PC-9 (cell line): Measurements from ENCODE around the gene CCR3. TPM values are rescaled to one million over a fixed set of nuclear protein-coding genes. Genes with fewer than 3 reads are reported as not detected.

ENCODE experiments used
- BruUV-seq: library from RNA; stranded (reverse); fragments of 400-500 nt; replicated peaks from 2 replicates; lab custom pipeline; 2021; lab: Mats Ljungman, UMichigan
- CTCF ChIA-PET: fragments of 300-600 bp; sonication (Branson Sonifier 250); formaldehyde crosslinking; loops from one replicate; lab custom pipeline; 2022; ENCODE audit warnings: antibody characterized with exemption; lab: Charles Lee
- POLR2A ChIA-PET: fragments of 300-600 bp; sonication (Branson Sonifier 250); formaldehyde crosslinking; loops from one replicate; lab custom pipeline; 2022; ENCODE audit warnings: antibody characterized with exemption; ENCODE audit not compliant: unreplicated experiment; lab: Charles Lee
- DNase-seq, 2 experiments: peaks; one replicate each; pipeline versions ENCODE4 v3.0.0 to v3.0.0-alpha.2; 2015 to 2022; ENCODE audit warnings: mixed read lengths in 1 of 2
- H2AFZ ChIP-seq: fragments of 200-600 bp; sonication (generic); 2 replicates; pipeline ENCODE4 v1.8.1; 2017; ENCODE audit warnings: antibody characterized with exemption
- H3F3A ChIP-seq: fragments of 200-600 bp; sonication (generic); 2 replicates; pipeline ENCODE4 v1.8.1; 2017; ENCODE audit warnings: antibody characterized with exemption, mild to moderate bottlenecking, low read depth; ENCODE audit not compliant: insufficient read depth
- H3K27ac ChIP-seq: fragments of 200-600 bp; sonication (generic); 2 replicates; pipeline ENCODE4 v1.6.1; 2016; ENCODE audit warnings: mixed run types
- H3K27me3 ChIP-seq: fragments of 200-600 bp; sonication (generic); 2 replicates; pipeline ENCODE4 v1.6.1; 2016; ENCODE audit warnings: low read depth, mixed run types; ENCODE audit not compliant: insufficient read depth
- H3K36me3 ChIP-seq: fragments of 200-600 bp; sonication (generic); 2 replicates; pipeline ENCODE4 v1.6.1; 2016; ENCODE audit warnings: low read depth, mixed run types
- H3K4me1 ChIP-seq: fragments of 200-600 bp; sonication (generic); replicated peaks from 2 replicates; pipeline ENCODE4 v1.6.1; 2016; ENCODE audit warnings: mixed run types; ENCODE audit not compliant: insufficient read depth
- H3K4me2 ChIP-seq: fragments of 200-600 bp; sonication (generic); 2 replicates; pipeline ENCODE4 v1.6.1; 2017; ENCODE audit warnings: mixed run types
- H3K4me3 ChIP-seq: fragments of 200-600 bp; sonication (generic); 2 replicates; pipeline ENCODE4 v1.6.1; 2016; ENCODE audit warnings: mixed run types
- H3K79me2 ChIP-seq: fragments of 200-600 bp; sonication (generic); 2 replicates; pipeline ENCODE4 v1.6.1; 2017; ENCODE audit warnings: low read depth, mixed run types
- H3K9me2 ChIP-seq: fragments of 200-600 bp; sonication (generic); 2 replicates; pipeline ENCODE4 v1.8.1; 2017; ENCODE audit warnings: mild to moderate bottlenecking; ENCODE audit not compliant: insufficient read depth
- H3K9me3 ChIP-seq: fragments of 200-600 bp; sonication (generic); 2 replicates; pipeline ENCODE4 v1.8.1; 2016; ENCODE audit warnings: low read depth; ENCODE audit not compliant: insufficient read depth
- H4K20me1 ChIP-seq: fragments of 200-600 bp; sonication (generic); 2 replicates; pipeline ENCODE4 v1.8.1; 2017; ENCODE audit not compliant: insufficient read depth
- CTCF ChIP-seq: fragments of 200-600 bp; sonication (generic); conservative IDR thresholded peaks from 2 replicates; pipeline ENCODE4 v1.6.1; 2017; ENCODE audit warnings: mixed run types, antibody characterized with exemption, mild to moderate bottlenecking, moderate library complexity
- EZH2 ChIP-seq: fragments of 200-600 bp; sonication (generic); IDR thresholded peaks from 2 replicates; pipeline ENCODE4 v1.8.0; 2017; ENCODE audit warnings: antibody characterized with exemption, low read depth
- intact Hi-C: fragments of 100-400 bp; cut with micrococcal nuclease; formaldehyde crosslinking; loops from one replicate; pipeline ENCODE4 v1.10.0; 2022; ENCODE audit not compliant: unreplicated experiment
- total RNA-seq: library from RNA; stranded (reverse); gene quantifications from 2 replicates; pipeline ENCODE4 v1.2.3, GENCODE V29; 2021

CCR3 gene
- total RNA-seq, 1 experiment from 2014 or later, result 3.1 TPM

DNA sequence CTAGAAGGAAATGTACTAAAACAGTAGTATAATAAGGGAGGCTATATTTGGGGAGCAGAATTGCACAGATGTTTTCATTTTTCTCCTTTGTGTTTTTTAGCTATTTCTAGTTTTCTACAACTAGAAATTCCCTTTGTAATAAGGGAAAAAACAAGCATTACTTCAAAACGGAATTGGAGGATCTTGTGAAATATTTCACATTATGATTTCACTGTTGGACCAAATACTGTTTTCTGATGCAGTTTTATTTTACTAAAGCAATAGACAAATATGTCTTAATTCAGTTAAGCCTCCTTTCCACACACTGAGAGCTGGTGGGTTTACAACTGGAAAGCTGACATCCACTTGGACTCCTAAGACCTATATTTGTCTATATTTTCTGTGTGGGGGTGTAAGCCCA lies 41.5 kb upstream of the CCR3 start:
- no peaks in the 10 kb centered on the region for H3K9me2 ChIP-seq
- CTCF ChIA-PET, result no interaction called here
- no peaks in the 10 kb centered on the region for H3K4me1 ChIP-seq
- TF ChIP-seq EZH2, result no peak
- TF ChIP-seq CTCF, result no peak
- H3K9me3 ChIP-seq, result no peaks in the 10 kb centered on the region
- no peak for DNase-seq
- no peaks in the 10 kb centered on the region for H3K36me3 ChIP-seq
- H3K27ac ChIP-seq, result no peak overlapping the region
- H3K4me2 ChIP-seq, result no peak overlapping the region
- 0 out of 2 replicates have a peak, but pooled peaks cover 5% of the 10 kb centered on the region for H3F3A ChIP-seq
- H3K4me3 ChIP-seq, result no peak overlapping the region
- BruUV-seq, result no TSS peak
- H3K79me2 ChIP-seq, result no peaks in the 10 kb centered on the region
- no peaks in the 10 kb centered on the region for H4K20me1 ChIP-seq
- POLR2A ChIA-PET, result interaction anchor here (0.5 kb wide), 1 partner anchor 819 kb away, joined by 3 read pairs; no protein-coding TSS in a partner anchor
- H2AFZ ChIP-seq, result no peak overlapping the region
- intact Hi-C loops, result no loop called here
- H3K27me3 ChIP-seq, result no peaks in the 10 kb centered on the region

DNA sequence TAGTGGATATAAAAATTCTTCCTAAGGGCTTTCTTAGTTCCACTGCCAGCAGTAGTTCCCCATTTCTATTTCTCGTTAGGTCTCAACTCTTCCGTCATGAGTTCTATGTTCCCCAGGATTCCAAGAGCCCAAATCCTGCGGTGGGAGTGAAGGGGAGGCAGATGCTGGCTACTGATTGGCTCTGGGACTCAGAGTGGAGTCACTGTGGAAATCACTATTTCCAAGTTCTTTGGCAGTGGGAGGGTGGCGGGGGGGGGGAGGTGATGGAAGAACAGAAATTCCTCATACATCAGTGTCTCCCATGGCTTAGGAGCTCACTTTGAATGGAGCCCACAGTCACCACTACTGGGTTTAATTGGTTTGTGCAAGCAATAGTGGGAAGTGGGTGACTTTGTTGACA lies 39.7 kb upstream of the CCR3 start:
- H3K4me2 ChIP-seq, result no peak overlapping the region
- H3K36me3 ChIP-seq, result no peaks in the 10 kb centered on the region
- H3F3A ChIP-seq, result 0 out of 2 replicates have a peak, but pooled peaks cover 3% of the 10 kb centered on the region
- H3K4me1 ChIP-seq, result no peaks in the 10 kb centered on the region
- no peak overlapping the region for H2AFZ ChIP-seq
- H3K4me3 ChIP-seq, result no peak overlapping the region
- no peaks in the 10 kb centered on the region for H3K9me2 ChIP-seq
- CTCF ChIA-PET, result no interaction called here
- H4K20me1 ChIP-seq, result no peaks in the 10 kb centered on the region
- DNase-seq, result no peak
- BruUV-seq, result no TSS peak
- H3K79me2 ChIP-seq, result no peaks in the 10 kb centered on the region
- no peaks in the 10 kb centered on the region for H3K9me3 ChIP-seq
- H3K27ac ChIP-seq, result no peak overlapping the region
- no peaks in the 10 kb centered on the region for H3K27me3 ChIP-seq
- intact Hi-C loops, result no loop called here
- TF ChIP-seq CTCF (no peak), EZH2 (no peak)
- POLR2A ChIA-PET, result no interaction called here

DNA sequence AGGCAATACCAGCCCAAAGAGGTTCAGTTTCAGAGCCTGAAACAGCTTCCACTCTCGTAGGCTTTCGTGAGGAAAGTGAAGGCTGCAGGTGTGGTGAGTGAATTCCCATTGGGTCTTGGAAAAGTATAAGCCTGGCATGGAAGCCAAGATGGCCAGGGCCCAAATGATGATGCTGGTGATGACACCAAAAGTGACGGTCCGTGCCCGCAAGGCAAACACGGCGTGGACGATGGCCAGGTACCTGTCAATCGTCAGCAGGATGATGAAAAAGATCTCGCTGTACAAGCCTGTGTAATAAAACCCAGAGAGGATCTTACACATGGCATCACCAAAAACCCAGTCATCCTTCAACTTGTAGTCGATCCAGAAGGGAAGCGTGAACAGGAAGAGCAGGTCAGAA lies 38.6 kb upstream of the CCR3 start:
- BruUV-seq, result no TSS peak

More for the DNA sequence above, 38.6 kb upstream of the CCR3 start:
- no peaks in the 10 kb centered on the region for H3K79me2 ChIP-seq
- no peaks in the 10 kb centered on the region for H3K36me3 ChIP-seq
- H3K4me2 ChIP-seq, result no peak overlapping the region
- H3K4me1 ChIP-seq, result peaks cover 7% of the 10 kb centered on the region
- intact Hi-C loops, result no loop called here
- ChIA-PET CTCF (no interaction called here), POLR2A (no interaction called here)
- H3K27me3 ChIP-seq, result no peaks in the 10 kb centered on the region
- H4K20me1 ChIP-seq, result no peaks in the 10 kb centered on the region
- H3K9me2 ChIP-seq, result no peaks in the 10 kb centered on the region
- H3K4me3 ChIP-seq, result no peak overlapping the region
- no peak for TF ChIP-seq EZH2
- TF ChIP-seq CTCF, result no peak
- no peaks in the 10 kb centered on the region for H3K9me3 ChIP-seq
- DNase-seq, result no peak
- no peaks in the 10 kb centered on the region for H3F3A ChIP-seq
- no peak overlapping the region for H3K27ac ChIP-seq
- no peak overlapping the region for H2AFZ ChIP-seq
